Gastrocnemius medialis (tissue), 4 donors: ENCODE data around the gene NELFB.

Experiments used
- POLR2A ChIP-seq, 2 donors: fragments of 450-650 bp; IDR thresholded peaks; one replicate each; pipeline ENCODE4 v1.6.1; 2017; ENCODE audit warnings: antibody characterized with exemption in 2 of 2, mild to moderate bottlenecking in 2 of 2, moderate library complexity in 2 of 2
- TF ChIP-seq, protein P1 (sequence below), 5 experiments: fragments of 450-650 bp in 3 of 5; fragments of 200-600 bp in 2 of 5; sonication (generic) in 2 of 5; IDR thresholded peaks in 4 of 5; conservative IDR thresholded peaks in 1 of 5; 1 replicate in 4 of 5; 2 replicates in 1 of 5; pipeline ENCODE4 v1.5.1; 2016 to 2019; ENCODE audit warnings: antibody characterized with exemption in 5 of 5, mild to moderate bottlenecking in 3 of 5, moderate library complexity in 3 of 5

DNA sequence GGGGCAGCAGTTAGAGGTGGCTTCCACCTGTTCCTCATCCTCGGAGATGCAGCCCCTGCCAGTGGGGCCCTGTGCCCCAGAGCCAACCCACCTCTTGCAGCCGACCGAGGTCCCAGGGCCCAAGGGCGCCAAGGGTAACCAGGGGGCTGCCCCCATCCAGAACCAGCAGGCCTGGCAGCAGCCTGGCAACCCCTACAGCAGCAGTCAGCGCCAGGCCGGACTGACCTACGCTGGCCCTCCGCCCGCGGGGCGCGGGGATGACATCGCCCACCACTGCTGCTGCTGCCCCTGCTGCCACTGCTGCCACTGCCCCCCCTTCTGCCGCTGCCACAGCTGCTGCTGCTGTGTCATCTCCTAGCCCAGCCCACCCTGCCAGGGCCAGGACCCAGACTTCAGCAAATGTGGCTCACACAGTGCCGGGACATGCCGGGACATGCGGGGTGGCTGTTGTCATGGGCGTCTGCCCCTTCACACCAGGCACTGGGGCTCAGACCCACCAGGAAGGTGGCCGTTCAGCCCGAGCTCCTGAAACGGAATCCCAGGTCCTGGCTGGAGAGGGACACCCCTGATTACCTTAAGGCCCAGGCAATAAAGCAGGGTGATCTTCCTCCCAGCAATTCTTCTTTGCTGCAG, 29.3 kb upstream of the NELFB start:
- TF ChIP-seq, protein P1, sequence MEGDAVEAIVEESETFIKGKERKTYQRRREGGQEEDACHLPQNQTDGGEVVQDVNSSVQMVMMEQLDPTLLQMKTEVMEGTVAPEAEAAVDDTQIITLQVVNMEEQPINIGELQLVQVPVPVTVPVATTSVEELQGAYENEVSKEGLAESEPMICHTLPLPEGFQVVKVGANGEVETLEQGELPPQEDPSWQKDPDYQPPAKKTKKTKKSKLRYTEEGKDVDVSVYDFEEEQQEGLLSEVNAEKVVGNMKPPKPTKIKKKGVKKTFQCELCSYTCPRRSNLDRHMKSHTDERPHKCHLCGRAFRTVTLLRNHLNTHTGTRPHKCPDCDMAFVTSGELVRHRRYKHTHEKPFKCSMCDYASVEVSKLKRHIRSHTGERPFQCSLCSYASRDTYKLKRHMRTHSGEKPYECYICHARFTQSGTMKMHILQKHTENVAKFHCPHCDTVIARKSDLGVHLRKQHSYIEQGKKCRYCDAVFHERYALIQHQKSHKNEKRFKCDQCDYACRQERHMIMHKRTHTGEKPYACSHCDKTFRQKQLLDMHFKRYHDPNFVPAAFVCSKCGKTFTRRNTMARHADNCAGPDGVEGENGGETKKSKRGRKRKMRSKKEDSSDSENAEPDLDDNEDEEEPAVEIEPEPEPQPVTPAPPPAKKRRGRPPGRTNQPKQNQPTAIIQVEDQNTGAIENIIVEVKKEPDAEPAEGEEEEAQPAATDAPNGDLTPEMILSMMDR (IDR thresholded peaks at IDR 0.05 in 4 of 5, conservative IDR thresholded peaks at IDR 0.05 in 1 of 5) = no peak
- no peak for TF ChIP-seq POLR2A (IDR thresholded peaks at IDR 0.05)
